ENCODE results near the gene RAB15. TPM values are rescaled to one million over a fixed set of nuclear protein-coding genes. Genes with fewer than 3 reads are reported as not detected.

Gene RAB15
- total and polyA plus RNA-seq, 9 of the 15 experiments (the other 6 are each of a cell fraction or from before 2014, with no cell fraction given), result 0.09 to 0.30 (median 0.16) TPM; not detected in 2

DNA sequence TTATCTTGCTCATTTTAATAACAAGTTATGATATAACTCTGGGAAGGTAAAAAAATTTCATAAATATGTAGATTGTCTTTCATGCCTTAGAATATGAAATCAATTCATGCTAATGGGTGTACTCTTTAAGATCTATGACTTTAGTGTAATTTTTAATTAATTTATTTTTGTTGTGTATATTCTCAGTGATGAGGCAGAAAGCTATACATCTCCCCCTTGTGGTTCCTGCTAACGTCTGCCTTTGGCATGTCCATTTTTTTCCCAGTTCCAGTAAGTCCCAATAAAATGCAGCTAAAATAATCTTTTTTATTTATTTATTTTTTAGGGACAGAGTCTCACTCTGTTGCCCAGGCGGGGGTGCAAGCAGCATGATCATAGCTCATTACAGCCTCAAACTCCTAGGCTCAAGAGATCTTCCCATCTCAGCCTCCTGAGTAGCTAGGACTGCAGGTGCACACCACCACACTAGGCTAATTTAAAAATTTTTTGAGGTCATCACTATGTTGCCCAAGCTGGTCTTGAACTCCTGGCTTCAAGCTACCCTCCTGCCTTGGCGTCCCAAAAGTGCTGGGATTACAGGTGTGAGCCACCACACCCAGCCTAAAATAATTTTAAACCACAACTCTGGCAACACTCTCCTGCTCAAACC lies 61.2 kb downstream of the RAB15 start:
- in situ Hi-C loops (cut with MboI), result no loop called here
- POLR2A ChIA-PET, result interaction anchor here (0.7 to 1.8 kb wide), 8 partner anchors 11 to 169 kb away, joined by 3 to 7 read pairs (median 4); no protein-coding TSS in a partner anchor
- no peaks in the 10 kb centered on the region; the same call in 1 of the 2 replicates for H3K9me3 ChIP-seq (replicated peaks; ENCODE audit: control insufficient read depth, insufficient read depth, low read depth, low read length)
- H3K4me3 ChIP-seq, result no peak overlapping the region
- 0% methylated on average over 2 of the region's 3 CpGs for WGBS (ENCODE audit: insufficient coverage, low coverage, missing lambda C conversion rate)
- peak in 1 of 4 experiments; percentile 31 for DNase-seq (ENCODE audit: extremely low read depth in 1 of 4, low spot score in 3 of 4)
- peak; percentile 32; the same call in 1 of the 3 replicates for ATAC-seq
- H2AFZ ChIP-seq (ENCODE audit: low read depth, low read length), result no peak overlapping the region
- no peak overlapping the region for H3K4me2 ChIP-seq (ENCODE audit: insufficient read depth, low read length)
- H4K20me1 ChIP-seq (replicated peaks; ENCODE audit: control insufficient read depth, insufficient read depth, low read length), result no peaks in the 10 kb centered on the region
- H3K27me3 ChIP-seq (ENCODE audit: control insufficient read depth in 2 of 2, insufficient read depth in 2 of 2, low read length in 2 of 2), result peaks cover 0 to 3% of the 10 kb centered on the region in 2 experiments; a peak in 1 of 5 replicates
- CTCF ChIA-PET (ENCODE audit: low intra/inter-chr PET ratio), result interaction anchor here (0.7 kb wide), 2 partner anchors 95 to 109 kb away, joined by 3 to 5 read pairs; no protein-coding TSS in a partner anchor
- intact Hi-C loops (cut with micrococcal nuclease), result no loop called here
- no peaks in the 10 kb centered on the region for H3K9me1 ChIP-seq (ENCODE audit: control insufficient read depth, insufficient read depth, low read length)
- TF ChIP-seq, protein P1, sequence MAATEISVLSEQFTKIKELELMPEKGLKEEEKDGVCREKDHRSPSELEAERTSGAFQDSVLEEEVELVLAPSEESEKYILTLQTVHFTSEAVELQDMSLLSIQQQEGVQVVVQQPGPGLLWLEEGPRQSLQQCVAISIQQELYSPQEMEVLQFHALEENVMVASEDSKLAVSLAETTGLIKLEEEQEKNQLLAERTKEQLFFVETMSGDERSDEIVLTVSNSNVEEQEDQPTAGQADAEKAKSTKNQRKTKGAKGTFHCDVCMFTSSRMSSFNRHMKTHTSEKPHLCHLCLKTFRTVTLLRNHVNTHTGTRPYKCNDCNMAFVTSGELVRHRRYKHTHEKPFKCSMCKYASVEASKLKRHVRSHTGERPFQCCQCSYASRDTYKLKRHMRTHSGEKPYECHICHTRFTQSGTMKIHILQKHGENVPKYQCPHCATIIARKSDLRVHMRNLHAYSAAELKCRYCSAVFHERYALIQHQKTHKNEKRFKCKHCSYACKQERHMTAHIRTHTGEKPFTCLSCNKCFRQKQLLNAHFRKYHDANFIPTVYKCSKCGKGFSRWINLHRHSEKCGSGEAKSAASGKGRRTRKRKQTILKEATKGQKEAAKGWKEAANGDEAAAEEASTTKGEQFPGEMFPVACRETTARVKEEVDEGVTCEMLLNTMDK (IDR thresholded peaks at IDR 0.05; ENCODE audit: borderline replicate concordance, insufficient read depth, low read depth, low read length, poor library complexity, severe bottlenecking), result peak; percentile 42
- TF ChIP-seq MYBL2 (IDR thresholded peaks at IDR 0.05; ENCODE audit: low read depth) (no peak), MYBL2 (CRISPR knock-in tag; IDR thresholded peaks at IDR 0.05; ENCODE audit: borderline replicate concordance) (no peak), ZNF384 (IDR thresholded peaks at IDR 0.05; ENCODE audit: low read depth, low read length) (peak; percentile 70), MCM3 (IDR thresholded peaks at IDR 0.05) (no peak), RBM25 (IDR thresholded peaks at IDR 0.05; ENCODE audit: low read depth, low read length, severe bottlenecking) (peak; percentile 28), RAD21 (CRISPR knock-in tag; conservative IDR thresholded peaks at IDR 0.05 in 1 of 2, IDR thresholded peaks at IDR 0.05 in 1 of 2) (peak in 1 of 2 experiments; percentile 51; a peak in 2 of 4 replicates)
- TF ChIP-seq, protein P2, sequence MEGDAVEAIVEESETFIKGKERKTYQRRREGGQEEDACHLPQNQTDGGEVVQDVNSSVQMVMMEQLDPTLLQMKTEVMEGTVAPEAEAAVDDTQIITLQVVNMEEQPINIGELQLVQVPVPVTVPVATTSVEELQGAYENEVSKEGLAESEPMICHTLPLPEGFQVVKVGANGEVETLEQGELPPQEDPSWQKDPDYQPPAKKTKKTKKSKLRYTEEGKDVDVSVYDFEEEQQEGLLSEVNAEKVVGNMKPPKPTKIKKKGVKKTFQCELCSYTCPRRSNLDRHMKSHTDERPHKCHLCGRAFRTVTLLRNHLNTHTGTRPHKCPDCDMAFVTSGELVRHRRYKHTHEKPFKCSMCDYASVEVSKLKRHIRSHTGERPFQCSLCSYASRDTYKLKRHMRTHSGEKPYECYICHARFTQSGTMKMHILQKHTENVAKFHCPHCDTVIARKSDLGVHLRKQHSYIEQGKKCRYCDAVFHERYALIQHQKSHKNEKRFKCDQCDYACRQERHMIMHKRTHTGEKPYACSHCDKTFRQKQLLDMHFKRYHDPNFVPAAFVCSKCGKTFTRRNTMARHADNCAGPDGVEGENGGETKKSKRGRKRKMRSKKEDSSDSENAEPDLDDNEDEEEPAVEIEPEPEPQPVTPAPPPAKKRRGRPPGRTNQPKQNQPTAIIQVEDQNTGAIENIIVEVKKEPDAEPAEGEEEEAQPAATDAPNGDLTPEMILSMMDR (IDR thresholded peaks at IDR 0.05 in 2 of 3, conservative IDR thresholded peaks at IDR 0.05 in 1 of 3; ENCODE audit: insufficient read depth in 2 of 3, low read depth in 1 of 3, low read length in 3 of 3), result peak; percentile 39 to 60 (median 49); a peak in 5 of 6 replicates
- H3K36me3 ChIP-seq (ENCODE audit: control insufficient read depth, insufficient read depth, low read length), result peaks cover 6% of the 10 kb centered on the region; the same call in 2 of the 3 replicates
- FAIRE-seq, result no peak
- no peak overlapping the region for H3K27ac ChIP-seq (ENCODE audit: extremely low read depth, low read depth, low read length)
- no TSS peak for BruUV-seq (replicated peaks)
- H3K4me1 ChIP-seq (replicated peaks in 1 of 2; ENCODE audit: control insufficient read depth in 2 of 2, insufficient read depth in 2 of 2, low read length in 2 of 2), result peaks cover 0 to 3% of the 10 kb centered on the region in 2 experiments; a peak in 1 of 5 replicates
- peaks cover 19% of the 10 kb centered on the region for H3K79me2 ChIP-seq (ENCODE audit: control insufficient read depth, insufficient read depth, low read length)
- H3K9ac ChIP-seq (ENCODE audit: insufficient read depth in 1 of 2, low read depth in 2 of 2, low read length in 2 of 2), result no peak overlapping the region
